Stimulated activated CD8-positive, alpha-beta memory T cell treated with anti-CD3 and anti-CD28 coated beads, Interleukin-12 subunit alpha, Interleukin-12 subunit beta, amount 100 ng/mL, for 24 hours (primary cell): Measurements from ENCODE around the gene CARHSP1.
"Not testable (repeated sequence)": the region's sequence is repeated elsewhere in the genome, so short reads cannot be mapped to it uniquely, and the experiment has no call there.

Experiments used
- DNase-seq: peaks from one replicate; pipeline ENCODE4 v3.0.0-alpha.2; 2020; ENCODE audit errors: extremely low read depth

CARHSP1 gene

DNA sequence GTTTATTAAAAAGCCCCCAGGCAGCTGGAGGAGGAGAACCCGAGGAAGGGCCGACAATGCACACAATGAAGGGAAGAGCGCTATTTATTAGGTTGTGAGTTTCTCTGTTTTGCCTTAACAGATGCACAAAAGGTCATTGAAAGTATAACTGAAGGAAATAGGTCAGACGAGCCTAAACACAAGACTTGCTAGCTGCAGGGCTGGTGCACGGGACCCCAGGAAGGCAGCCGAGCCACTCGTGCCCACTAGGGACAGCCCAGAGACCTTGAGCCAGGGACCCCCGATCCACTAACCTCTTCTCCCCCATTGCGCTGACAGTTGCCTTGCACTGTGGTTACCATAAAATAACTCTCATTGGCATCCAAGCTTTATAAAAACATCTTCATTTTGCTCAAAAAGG is 24.6 kb upstream of the CARHSP1 start:
- DNase-seq = no peak

DNA sequence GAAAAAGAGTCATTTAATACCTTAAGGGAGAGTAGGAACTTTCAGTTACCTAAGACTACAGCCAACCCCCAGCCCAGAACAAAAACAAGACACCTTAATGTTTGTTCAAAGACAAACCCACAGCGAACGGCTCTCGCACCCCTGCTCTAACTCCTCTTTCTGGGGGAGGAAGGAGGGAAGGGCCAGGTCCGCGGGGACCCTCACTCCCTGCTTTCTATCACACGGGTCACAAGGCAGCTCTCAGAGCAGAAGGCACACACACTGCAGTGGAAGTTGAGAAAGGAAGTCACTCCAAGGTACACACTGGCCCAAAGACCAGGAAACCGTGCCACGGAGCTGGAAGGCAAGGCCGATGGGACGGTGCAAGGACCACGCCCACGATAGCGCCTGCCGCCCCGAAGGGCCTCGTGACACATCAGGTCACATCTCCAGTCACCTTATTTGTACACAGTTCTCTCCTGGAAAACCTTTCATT is 23.3 kb upstream of the CARHSP1 start:
- no peak for DNase-seq

GRCh38 chr16:8890549-8890921 is 21.7 kb upstream of the CARHSP1 start:
- no peak for DNase-seq

GRCh38 chr16:8889893-8890548 is 21.2 kb upstream of the CARHSP1 start:
- no peak for DNase-seq

- no peak for DNase-seq
Measured at GRCh38 chr16:8888951-8889892, 20.4 kb upstream of the CARHSP1 start.

- no peak for DNase-seq
Measured at GRCh38 chr16:8887952-8888560, 19.2 kb upstream of the CARHSP1 start.

DNA sequence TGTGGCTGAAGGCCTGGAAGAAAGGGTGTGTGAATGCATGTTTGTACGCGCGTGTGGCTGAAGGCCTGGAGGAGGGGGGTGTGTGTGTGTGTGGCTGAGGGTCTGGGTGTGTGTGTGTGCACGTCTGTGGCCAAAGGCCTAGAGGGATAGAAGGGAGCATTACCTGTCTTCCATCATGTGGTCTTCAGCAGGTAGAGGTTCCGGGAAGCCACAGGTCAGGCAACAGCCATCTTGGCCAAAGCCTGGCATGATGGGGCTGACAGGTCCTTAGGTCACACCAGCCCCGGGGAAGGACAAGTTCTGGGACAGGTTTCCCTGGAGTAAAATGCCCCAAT is 18.6 kb upstream of the CARHSP1 start:
- no peak for DNase-seq

- no peak for DNase-seq
Measured at GRCh38 chr16:8886593-8887430, 18.0 kb upstream of the CARHSP1 start.

DNA sequence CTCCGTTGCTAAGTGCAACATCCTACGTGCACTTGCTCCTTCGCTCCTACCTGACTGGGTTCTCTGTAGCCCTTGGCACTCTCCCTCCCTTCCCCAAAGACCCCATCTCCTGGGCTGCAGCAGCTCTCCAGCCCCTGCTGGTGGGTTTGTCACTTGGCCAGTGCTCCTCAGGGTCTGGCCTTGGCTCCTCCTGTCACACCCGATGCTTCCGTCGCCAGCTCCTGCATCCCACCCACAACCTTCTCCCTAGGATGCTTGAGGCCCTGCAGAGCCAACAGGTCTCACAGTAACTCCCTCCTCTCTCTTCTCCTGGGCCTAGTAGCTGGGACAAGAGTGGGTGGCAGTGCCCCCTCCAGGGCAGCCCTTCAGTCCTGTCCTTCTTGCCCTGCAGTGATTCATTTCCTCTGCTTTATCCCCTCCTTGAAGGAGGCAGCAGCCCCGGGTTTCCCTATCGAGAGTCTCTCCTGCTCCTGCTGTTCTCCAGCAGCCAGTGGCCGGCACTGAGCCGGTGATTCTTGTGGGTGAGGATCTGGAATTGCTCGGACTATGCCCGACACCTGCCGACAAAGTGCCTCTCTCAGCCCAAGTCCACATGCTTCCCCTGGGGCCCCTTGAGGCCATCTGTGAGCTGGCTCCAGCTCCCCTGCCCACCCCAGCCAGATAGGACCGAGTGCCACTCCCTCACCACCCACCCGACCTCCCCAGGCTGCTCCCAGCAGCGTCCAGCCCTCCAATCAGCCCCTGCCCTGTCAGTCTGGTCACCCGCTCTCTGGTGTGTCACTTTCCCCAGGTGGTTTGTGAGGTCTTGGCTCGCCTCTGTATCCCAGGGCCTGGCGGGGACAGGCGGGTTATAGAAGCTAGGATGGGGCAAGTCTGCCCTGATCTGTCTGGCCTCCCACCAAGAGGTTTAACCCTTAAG is 17.1 kb upstream of the CARHSP1 start:
- no peak for DNase-seq

- DNase-seq = no peak
Measured at GRCh38 chr16:8882725-8883377, 14.0 kb upstream of the CARHSP1 start.

DNA sequence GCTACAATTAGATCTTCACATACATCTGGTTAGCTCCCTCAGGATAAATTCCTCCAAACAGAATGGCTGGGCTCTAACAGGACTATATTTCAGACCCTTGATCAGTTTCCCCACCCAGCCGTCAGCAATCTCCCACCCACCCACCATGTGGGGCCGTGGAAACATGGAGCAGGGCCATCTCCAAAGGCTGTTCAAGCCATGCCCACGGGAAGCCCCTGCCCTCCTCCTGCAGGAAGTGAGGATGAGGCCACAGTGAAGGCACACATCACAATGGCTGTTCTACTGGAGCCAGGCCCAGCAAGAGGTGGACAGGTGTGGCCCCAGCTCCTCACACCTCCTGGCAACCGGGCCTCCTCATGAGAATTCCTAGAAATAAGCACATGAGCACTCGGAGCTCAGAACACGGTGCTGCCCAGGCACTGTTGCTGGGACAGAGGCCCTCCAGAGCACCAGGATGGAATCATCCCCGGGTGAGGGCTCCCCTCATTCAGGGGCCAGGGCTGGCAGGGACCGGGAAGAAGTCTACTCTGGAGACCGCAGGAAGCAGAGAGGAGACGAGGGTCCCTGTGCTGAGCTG is 13.3 kb upstream of the CARHSP1 start, which contains the start of gene LITAFD:
LITAFD (plus strand) TSS at position 311 of the 577 bp plus-strand sequence. CDS start 2,005 bp downstream, outside the sequence.
- DNase-seq = no peak

GRCh38 chr16:8880839-8881510 is 12.2 kb upstream of the CARHSP1 start:
- no peak for DNase-seq

GRCh38 chr16:8878523-8878911 is 9.7 kb upstream of the CARHSP1 start:
- DNase-seq = no peak

GRCh38 chr16:8877894-8878522 is 9.2 kb upstream of the CARHSP1 start:
- no peak for DNase-seq

DNA sequence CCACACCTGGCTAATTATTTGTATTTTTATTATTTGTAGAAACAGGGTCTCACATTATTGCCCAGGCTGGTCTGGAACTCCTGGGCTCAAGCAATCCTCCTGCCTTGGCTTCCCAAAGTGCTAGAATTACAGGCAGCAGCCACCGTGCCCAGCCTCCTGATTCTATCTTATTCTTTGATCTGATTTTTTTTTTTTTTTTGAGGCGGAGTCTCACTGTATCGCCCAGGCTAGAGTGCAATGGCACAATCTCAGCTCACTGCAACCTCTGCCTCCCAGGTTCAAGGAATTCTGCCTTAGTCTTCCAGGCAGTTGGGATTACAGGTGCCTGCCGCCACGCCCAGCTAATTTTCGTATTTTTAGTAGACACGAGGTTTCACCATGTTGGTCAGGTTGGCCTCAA is 6.5 kb upstream of the CARHSP1 start:
- DNase-seq = not testable (repeated sequence)

- no peak for DNase-seq
Measured at GRCh38 chr16:8874388-8874787, 5.6 kb upstream of the CARHSP1 start.

- DNase-seq = not testable (repeated sequence)
Measured at GRCh38 chr16:8873866-8874195, 5.0 kb upstream of the CARHSP1 start.

GRCh38 chr16:8872967-8873865 is 4.4 kb upstream of the CARHSP1 start:
- DNase-seq = no peak
